ENCODE data around the gene EVC.
"Not testable (repeated sequence)": the region's sequence is repeated elsewhere in the genome, so short reads cannot be mapped to it uniquely, and the experiment has no call there.

The EVC gene

GRCh38 chr4:5708449-5709206 is 2.4 kb upstream of the EVC start, which contains the start of gene EVC2:
TSS of gene EVC2 (minus strand) at chr4:5708559. CDS start at chr4:5708513, 46 bp downstream.
- no peak for DNase-seq (ENCODE audit: low read depth)

- DNase-seq (ENCODE audit: low read depth) = no peak
Observed at GRCh38 chr4:5709207-5709575, 1.8 kb upstream of the EVC start.

DNA sequence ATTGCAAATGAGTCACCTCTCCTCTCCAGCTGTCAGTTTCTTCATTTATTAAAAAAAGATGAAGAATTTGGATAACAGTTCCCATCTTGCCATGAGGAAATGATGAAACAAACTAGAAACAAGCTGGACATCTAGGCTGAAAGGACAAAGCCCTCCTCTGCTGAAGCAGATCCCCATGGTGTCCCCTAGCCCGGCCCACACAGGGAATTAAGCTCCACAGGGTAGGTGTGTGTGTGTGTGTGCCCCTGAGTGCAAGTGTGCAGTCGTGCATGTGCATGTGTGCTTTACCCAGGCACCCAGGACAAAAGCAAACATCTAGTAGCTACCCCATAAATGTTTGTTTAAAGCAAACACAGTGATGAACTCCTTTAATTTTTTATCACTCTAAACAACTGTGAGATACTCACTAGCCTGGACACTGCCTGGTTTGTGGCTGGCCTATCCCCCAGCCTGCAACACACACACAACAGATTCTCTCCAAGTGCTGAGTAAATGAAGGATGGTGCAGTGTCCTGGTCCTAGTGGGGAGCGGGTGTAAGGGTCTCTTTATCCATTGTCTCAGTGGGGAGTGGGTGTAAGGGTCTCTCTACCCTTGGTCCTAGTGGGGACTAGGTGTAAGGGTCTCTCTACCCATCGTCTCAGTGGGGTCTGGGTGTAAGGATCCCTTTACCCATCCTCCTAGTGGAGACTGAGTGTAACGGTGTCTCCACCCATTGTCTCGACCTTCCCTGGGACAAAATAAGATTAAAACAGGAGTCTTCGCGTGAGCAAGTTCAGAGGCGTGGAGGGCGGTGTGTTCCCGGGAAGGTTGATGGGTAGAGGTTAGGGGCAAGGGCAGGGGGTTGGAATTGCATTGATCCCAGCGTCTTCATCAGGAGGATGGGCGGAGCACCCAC is 688 bp upstream of the EVC start:
- DNase-seq (ENCODE audit: low read depth) = no peak

DNA sequence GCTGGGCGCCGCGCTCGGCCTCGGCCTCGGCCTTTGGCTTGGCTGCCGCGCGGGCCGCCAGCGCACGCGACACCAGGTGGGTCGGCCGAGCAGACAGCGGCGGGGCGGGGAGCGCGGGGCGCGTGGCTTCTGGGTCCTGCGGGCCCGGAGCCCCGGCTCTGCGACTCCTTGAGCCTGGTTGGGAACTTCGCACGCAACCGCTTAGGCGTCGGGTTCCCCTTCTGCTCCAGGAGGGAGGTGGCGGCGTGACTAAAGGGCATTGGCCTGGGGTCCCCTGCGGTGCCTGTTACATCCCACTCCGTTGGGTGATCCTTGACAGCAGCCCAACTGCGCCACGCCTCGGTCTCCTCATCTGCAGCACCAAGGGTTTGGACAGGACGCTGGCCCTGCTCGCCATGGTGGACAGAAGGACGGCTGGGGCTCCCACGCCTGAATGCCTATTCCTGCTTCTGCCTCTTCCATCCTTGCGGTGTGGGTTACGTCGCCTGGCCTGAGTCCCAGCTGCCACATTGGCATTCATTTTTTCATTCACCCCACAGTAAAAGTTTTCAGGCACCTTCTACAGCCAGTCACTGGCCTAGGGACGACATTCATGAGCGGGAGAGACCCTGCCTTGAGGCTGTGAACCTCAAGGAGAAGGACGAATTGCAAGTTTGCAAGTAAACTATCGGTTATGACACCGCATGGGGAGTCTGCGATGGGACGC is 631 bp downstream of the EVC start:
- no peak for DNase-seq (ENCODE audit: low read depth)

DNA sequence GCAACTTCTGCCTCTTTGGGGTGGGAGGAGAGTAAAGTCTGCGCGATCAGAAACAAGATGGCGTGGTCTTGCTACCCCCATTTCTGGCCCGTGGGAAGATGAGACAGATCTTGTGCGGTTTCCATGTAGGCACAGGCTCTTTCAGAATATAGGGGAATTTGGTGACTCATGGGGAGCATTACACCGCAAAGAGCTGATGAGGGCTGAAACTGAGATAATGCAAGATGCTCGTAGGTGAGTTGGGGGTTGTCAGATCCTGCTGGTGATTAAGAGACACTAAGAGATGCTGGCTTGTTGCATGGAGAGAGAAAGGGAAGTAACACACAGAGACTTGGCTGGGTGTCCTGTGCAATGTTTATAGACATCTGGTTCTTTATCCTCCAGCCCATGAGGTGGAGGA is 1.5 kb downstream of the EVC start:
- no peak for DNase-seq (ENCODE audit: low read depth)

DNA sequence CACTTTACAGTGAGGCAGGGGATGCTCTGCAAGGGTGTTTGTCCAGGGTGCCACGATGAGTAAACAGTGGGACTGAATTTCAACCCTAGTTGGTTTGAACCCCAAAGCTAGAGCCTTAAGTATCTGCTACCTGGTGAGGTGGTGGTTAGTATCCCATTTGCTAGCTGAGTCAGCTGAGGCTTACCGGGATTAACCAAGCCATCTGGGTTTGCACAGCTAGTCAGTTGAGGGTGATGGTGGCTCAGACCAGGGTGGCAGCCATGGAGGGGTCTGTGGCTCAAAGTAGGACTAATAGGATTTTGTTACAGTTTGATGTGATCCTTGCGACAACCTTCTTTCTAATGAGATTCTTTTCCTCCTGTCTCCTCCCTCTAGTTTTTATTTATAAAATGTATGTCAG is 1.9 kb downstream of the EVC start:
- no peak for DNase-seq (ENCODE audit: low read depth)

GRCh38 chr4:5713861-5714260 is 2.9 kb downstream of the EVC start:
- DNase-seq (ENCODE audit: low read depth) = no peak

DNA sequence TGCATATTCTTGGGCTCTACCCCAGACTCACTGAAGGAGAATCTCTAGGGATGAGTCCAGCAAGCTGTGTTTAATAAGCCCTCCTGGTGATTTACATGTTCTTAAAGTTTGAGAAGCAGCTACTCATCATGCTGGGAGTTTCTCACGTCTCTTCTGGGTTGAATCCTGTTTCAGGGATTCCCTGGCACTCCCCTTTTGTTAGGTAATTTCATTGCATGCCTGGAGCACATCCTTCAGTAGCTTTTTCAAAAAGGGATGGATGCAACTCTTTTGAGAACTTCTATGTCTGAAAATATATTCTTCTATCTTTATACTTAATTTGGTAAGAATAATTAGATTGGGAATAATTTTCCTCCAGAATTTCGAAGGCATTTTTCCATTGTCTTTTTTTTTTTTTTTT is 4.4 kb downstream of the EVC start:
- DNase-seq (ENCODE audit: low read depth) = no peak

GRCh38 chr4:5716391-5716790 is 5.4 kb downstream of the EVC start:
- no peak for DNase-seq (ENCODE audit: low read depth)

DNA sequence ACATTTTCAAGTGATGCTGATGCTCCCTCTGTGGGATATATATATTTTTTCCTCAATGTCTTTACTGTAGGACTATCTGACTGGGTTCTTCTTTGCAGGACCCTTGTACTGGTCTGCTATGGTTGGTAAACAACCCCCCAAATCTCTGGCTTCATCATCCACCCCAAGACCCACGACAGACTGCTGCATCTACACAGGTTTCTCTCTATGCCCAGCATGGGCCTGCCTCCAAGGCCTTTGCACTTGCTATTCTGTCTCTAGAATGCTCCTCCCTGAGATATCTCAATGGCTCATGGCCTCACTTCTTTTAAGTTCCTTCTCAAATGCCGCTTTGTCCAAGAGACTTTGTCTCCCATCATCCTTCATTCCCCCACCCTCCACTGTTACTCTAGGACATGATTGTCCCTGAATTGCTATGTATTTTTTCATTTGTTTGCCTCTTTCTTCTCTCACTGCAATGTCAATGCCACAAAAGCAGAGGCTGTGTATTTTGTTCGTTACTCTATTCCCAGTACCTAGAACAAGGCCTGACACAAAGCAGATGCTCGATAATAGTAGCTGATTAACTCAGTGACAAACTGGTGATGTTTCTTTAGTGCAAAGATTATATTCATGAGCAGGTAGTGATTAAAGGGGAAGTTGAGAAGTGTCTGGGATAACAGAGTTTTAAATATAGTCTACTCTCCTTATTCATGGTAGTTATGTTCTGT is 6.6 kb downstream of the EVC start:
- DNase-seq (ENCODE audit: low read depth) = no peak

GRCh38 chr4:5718411-5718810 is 7.4 kb downstream of the EVC start:
- DNase-seq (ENCODE audit: low read depth) = no peak

- DNase-seq (ENCODE audit: low read depth) = no peak
Observed at GRCh38 chr4:5719350-5720055, 8.5 kb downstream of the EVC start.

- DNase-seq (ENCODE audit: low read depth) = no peak
Observed at GRCh38 chr4:5720157-5720850, 9.3 kb downstream of the EVC start.

DNA sequence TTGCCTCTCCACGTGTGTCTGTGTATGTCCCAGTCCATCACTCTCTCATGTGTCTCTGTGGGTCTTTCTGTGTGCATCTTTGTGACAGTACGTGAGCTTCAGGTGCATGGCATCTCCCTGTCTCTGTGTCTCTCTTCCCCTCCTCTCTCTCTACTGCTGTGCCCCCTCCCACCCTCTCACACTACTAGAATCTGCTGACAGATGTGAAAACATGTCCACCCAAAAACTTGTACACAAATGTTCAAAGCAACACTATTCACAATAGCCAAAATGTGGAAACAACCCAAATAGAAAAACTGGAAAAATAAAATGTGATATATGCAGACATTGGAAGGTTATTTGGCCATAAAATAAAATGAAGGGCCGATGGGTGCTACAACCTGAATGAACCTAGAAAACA is 10.0 kb downstream of the EVC start:
- DNase-seq (ENCODE audit: low read depth) = no peak

DNA sequence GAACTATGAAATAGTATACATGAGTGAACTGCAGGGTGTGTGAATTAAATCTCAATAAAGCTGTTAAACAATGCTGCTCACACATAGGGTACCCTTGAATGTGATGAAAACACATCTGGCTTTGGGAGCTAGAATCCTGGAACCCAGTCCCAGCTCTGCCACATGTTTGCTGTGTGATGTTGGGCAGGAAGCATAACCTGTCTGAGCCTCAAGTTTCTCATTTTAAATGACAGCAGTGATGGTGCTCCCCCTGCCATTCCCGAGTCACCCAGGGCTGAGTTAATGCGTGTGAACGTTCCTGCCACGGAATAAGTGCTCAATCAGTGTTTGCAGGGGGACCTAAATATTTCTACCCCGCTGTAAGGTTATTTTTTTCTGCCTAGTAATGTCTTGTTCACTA is 10.9 kb downstream of the EVC start:
- no peak for DNase-seq (ENCODE audit: low read depth)

GRCh38 chr4:5722328-5722727 is 11.3 kb downstream of the EVC start:
- DNase-seq (ENCODE audit: low read depth) = no peak

DNA sequence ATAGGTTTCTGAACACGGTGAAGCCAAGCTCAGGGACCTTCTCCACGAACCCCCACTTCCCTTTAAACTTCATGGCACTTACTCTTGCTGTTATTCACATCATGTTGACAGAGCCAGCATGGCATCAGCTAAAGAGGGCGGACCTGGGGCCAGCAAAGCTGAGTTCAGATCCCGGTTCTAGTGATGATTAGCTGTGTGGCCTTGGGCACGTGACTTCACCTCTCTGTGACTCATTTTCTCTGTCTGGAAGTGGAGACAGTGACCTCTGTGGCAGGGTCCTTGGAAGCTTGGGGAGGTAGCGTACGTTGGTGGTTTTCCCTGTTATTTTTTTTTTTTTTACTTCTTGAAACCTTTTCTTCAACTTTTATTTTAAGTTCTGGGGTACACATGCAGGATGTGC is 13.4 kb downstream of the EVC start:
- DNase-seq (ENCODE audit: low read depth) = no peak

GRCh38 chr4:5728412-5728811 is 17.4 kb downstream of the EVC start:
- DNase-seq (ENCODE audit: low read depth) = not testable (repeated sequence)

- DNase-seq (ENCODE audit: low read depth) = no peak
Observed at GRCh38 chr4:5730436-5730835, 19.4 kb downstream of the EVC start.

Measured in T follicular helper cell (primary cell).